H1 (cell line): ENCODE measurements around the gene SLC35D2. TPM values are rescaled to one million over a fixed set of nuclear protein-coding genes. Genes with fewer than 3 reads are reported as not detected.

Experiments
- ATF2 ChIP-seq: IDR thresholded peaks from 2 replicates; pipeline ENCODE4 v1.6.1; 2012; ENCODE audit warnings: low read length, inconsistent platforms
- CHD7 ChIP-seq: fragments of 300-600 bp; sonication (generic); IDR thresholded peaks from 2 replicates; pipeline ENCODE4 v1.7.1; 2012; ENCODE audit warnings: low read length, moderate library complexity, mild to moderate bottlenecking, inconsistent platforms; ENCODE audit not compliant: insufficient replicate concordance
- EZH2 ChIP-seq: fragments of 200-600 bp; sonication (generic); IDR thresholded peaks from 2 replicates; pipeline ENCODE4 v1.7.1; 2012; ENCODE audit warnings: low read depth, mild to moderate bottlenecking, moderate library complexity, low read length, inconsistent platforms; ENCODE audit not compliant: severe bottlenecking
- KDM1A ChIP-seq: fragments of 200-600, 300-600 bp; sonication (generic); IDR thresholded peaks from 2 replicates; pipeline ENCODE4 v1.7.1; 2016; ENCODE audit warnings: mild to moderate bottlenecking, low read length, borderline replicate concordance
- RXRA ChIP-seq: IDR thresholded peaks from 2 replicates; pipeline ENCODE4 v1.6.1; 2011; ENCODE audit warnings: low read depth, mild to moderate bottlenecking, low read length, moderate library complexity; ENCODE audit not compliant: insufficient read depth
- SIX5 ChIP-seq: IDR thresholded peaks from 2 replicates; pipeline ENCODE4 v1.6.1; 2011; ENCODE audit warnings: mild to moderate bottlenecking, low read depth, low read length
- polyA plus RNA-seq, 7 experiments: library from polyadenylated mRNA; depleted of rRNA in 3 of 7; stranded (reverse) in 5 of 7; unstranded in 2 of 7; fragments of >200 nt in 5 of 7; fragments of 200-250 nt in 2 of 7; gene quantifications; 1 replicate in 5 of 7; 2 replicates in 1 of 7; 4 replicates in 1 of 7; pipeline versions ENCODE4 v1.2.1 to v1.2.3, GENCODE V29; 2011 to 2013; ENCODE audit warnings: missing spikeins in 2 of 7, mixed read lengths in 2 of 7
- total RNA-seq: library from RNA; stranded (reverse); fragmentation: NEBNext Ultra II Directional; extraction: Animal tissue kit (Norgen Biotek cat#: 25700); gene quantifications from 2 replicates; pipeline ENCODE4 v1.2.1, GENCODE V29; 2021
- TF ChIP-seq, protein P1 (sequence below): IDR thresholded peaks from 2 replicates; pipeline ENCODE4 v1.6.1; 2011; ENCODE audit warnings: low read depth, mild to moderate bottlenecking, low read length; ENCODE audit not compliant: insufficient read depth

SLC35D2 gene
- total and polyA plus RNA-seq, 2 of the 8 experiments (the other 6 are each of a cell fraction or from before 2014, with no cell fraction given), result 9.6 to 11.5 TPM

- TF ChIP-seq CHD7 (no peak), EZH2 (no peak), RXRA (no peak), ATF2 (no peak), SIX5 (no peak), KDM1A (no peak)
- TF ChIP-seq, protein P1, sequence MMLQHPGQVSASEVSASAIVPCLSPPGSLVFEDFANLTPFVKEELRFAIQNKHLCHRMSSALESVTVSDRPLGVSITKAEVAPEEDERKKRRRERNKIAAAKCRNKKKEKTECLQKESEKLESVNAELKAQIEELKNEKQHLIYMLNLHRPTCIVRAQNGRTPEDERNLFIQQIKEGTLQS, result no peak
Measured at GRCh38 chr9:96412174-96412913, 28.8 kb upstream of the SLC35D2 start (continued).
